ENCODE results near the gene DNAJB5.

DNAJB5 gene

DNA sequence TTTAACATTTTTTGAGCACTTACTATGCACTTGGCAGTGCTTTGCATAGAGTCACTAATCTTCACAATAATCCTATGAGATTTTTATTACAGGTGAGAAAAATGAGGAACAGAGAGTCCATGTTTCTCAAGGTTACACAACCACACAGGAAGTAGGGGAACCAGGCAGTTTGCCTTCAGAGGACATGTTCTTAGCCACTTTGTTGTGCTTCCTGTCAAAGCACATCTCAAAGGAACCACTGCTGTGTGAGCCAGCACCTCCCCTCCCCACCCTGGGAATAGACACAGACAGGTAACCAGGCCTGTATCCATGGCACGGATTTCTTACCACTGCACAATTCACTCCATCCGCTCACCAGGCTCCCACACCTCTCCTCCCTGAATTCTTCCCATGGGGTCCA lies 6.3 kb upstream of the DNAJB5 start:
- TF ChIP-seq CTCF (IDR thresholded peaks at IDR 0.05; ENCODE audit: insufficient read depth, low read depth, low read length, missing control alignments): no peak
- peak; percentile 82 for DNase-seq (ENCODE audit: low read depth)
- H3K4me3 ChIP-seq (ENCODE audit: low read depth, low read length): no peak overlapping the region

GRCh38 chr9:34984049-34984448 lies 5.5 kb upstream of the DNAJB5 start:
- H3K4me3 ChIP-seq (ENCODE audit: low read depth, low read length): no peak overlapping the region
- TF ChIP-seq CTCF (IDR thresholded peaks at IDR 0.05; ENCODE audit: insufficient read depth, low read depth, low read length, missing control alignments): no peak

GRCh38 chr9:34985311-34985899 lies 4.1 kb upstream of the DNAJB5 start:
- no peak overlapping the region for H3K4me3 ChIP-seq (ENCODE audit: low read depth, low read length)
- TF ChIP-seq CTCF (IDR thresholded peaks at IDR 0.05; ENCODE audit: insufficient read depth, low read depth, low read length, missing control alignments): peak; percentile 83
- DNase-seq (ENCODE audit: low read depth): peak; percentile 78

More at GRCh38 chr9:34984049-34984448, 5.5 kb upstream of the DNAJB5 start:
- DNase-seq (ENCODE audit: low read depth): peak; percentile 39

DNA sequence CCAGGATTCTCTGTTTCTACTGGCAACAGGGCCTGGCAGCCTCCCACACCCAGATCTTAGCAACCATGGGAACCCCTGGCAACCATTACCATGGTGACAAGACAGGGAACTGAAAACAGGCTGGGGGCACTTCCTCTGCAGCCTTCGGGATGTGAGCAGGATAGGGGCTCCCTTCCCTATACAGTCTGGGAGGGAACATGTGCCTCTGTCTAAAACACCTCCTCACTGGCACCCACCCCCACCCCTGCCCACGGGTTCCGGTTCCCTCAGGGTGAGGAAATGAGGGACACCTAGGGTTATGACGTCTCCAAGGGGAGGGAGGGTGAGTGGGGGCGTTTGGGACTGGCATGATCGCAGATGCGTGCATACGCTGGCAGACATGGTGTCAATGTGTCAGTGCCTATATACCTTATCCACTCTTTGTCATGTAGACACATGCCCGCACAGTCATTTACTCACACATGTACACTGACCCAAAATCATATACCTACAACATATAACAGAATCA lies 3.0 kb upstream of the DNAJB5 start:
- no peak overlapping the region for H3K4me3 ChIP-seq (ENCODE audit: low read depth, low read length)
- TF ChIP-seq CTCF (IDR thresholded peaks at IDR 0.05; ENCODE audit: insufficient read depth, low read depth, low read length, missing control alignments): no peak
- DNase-seq (ENCODE audit: low read depth): peak; percentile 77

GRCh38 chr9:34987160-34987901 lies 2.2 kb upstream of the DNAJB5 start:
- TF ChIP-seq CTCF (IDR thresholded peaks at IDR 0.05; ENCODE audit: insufficient read depth, low read depth, low read length, missing control alignments): no peak
- no peak overlapping the region for H3K4me3 ChIP-seq (ENCODE audit: low read depth, low read length)
- DNase-seq (ENCODE audit: low read depth): no peak

DNA sequence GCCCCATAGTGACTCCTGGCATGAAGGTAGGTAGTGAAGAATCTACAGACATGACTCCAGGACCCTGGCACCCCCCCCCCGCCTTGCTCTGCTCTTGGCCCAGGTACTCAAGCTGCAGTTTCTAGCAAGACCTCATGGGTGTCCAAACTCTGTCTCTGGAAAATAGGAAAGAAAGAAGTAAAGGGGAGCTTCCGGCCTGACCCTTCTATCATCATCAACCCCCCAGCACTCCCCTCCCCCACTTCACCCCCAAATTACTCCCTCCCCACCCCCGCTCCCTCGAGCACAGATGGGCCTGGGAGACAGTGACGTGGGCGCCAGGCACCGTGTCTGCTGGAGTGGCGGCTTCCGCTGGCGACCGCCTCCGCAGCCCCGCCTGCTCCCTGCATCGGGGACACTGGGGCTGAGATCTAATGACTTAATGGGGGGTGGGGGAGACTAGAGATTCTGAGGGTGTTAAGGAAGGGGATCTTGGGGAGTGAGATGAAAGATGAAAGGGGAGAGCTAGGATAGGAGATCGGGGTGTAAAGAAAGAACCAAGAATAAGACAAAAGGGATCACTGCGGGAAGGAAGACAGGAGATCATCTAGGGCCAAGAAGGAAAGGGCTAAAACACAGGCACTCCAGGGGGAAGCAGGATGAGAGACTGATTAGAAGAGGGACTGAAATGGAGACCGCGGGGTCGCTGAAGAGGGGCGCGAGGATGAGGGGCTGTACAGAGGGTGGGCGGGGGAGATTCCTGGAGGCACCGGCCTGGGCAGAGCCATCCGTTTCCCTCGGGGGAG lies 1.1 kb upstream of the DNAJB5 start:
- peak overlapping the region; percentile 58 for H3K4me3 ChIP-seq (ENCODE audit: low read depth, low read length)
- TF ChIP-seq CTCF (IDR thresholded peaks at IDR 0.05; ENCODE audit: insufficient read depth, low read depth, low read length, missing control alignments): no peak
- peak; percentile 54 for DNase-seq (ENCODE audit: low read depth)

Measured in GM12865 (cell line).